HG03103 (cell line): ENCODE measurements around the gene TTBK1.

Source experiments
- ATAC-seq: cut with Tn5 transposase; IDR thresholded peaks from one replicate; pipeline ENCODE4 v1.9.1; 2021; ENCODE audit warnings: low read depth; ENCODE audit not compliant: unreplicated experiment

Gene TTBK1

DNA sequence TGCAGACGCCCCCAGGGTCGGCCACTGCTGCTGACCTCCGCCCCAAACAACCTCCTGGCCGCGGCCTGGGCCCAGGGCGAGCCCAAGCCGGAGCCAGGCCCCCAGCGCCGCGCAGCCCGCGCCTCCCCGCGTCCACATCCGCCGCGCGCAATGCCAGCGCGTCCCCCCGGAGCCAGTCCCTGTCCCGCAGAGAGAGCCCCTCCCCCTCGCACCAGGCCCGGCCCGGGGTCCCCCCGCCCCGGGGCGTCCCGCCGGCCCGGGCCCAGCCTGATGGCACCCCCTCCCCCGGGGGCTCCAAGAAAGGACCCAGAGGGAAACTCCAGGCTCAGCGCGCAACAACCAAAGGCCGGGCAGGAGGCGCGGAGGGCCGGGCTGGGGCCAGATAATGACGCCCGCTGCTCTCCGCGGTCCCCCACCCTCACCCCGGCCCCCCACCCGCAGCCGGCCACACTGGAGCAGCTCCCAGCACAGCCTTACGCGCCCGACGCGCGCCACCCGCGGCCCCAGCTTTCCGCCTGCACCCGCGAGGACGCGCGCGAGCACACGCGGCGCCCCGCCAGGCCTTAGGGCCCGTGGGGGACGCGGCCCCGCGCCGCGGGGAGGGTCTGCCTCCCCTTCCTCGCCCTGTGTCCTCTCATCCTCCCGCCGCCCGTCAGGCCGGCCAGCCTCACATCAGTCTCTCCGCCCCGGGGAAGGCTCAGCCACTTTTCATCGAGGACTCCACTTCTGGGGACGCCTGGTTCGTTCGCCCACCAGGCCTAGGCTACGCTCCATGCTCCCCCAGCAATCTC is 41.9 kb downstream of the TTBK1 start:
- no peak for ATAC-seq

- ATAC-seq = no peak
Observed at GRCh38 chr6:43285832-43286231, 42.6 kb downstream of the TTBK1 start.

- ATAC-seq = no peak
Observed at GRCh38 chr6:43286456-43286979, 43.2 kb downstream of the TTBK1 start.

GRCh38 chr6:43286980-43287716 is 43.9 kb downstream of the TTBK1 start:
- ATAC-seq = no peak

- no peak for ATAC-seq
Observed at GRCh38 chr6:43287717-43288679, 44.7 kb downstream of the TTBK1 start.

GRCh38 chr6:43290339-43290904 is 47.1 kb downstream of the TTBK1 start:
- no peak for ATAC-seq

DNA sequence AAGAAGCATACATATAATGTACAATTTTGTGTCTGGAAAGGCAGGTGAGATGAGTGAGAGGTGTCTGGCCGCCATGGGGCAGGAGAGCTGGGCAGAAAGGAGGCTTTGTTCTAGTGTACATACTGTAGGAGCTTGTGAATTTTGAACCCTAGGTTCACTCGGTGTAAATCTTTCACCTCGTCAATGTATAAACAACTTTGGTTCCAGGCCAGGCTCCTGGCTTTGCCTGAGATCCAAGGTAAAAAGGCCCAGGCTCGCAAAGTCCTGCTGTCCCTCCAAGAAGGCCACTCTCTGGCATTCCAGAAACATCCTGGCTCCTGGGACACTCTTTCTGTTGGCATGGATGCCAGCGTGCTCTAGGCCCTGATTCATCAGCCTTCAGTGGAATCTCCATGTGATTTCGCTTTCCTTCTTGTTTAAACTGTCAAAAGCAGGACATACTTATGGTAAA is 47.6 kb downstream of the TTBK1 start:
- ATAC-seq = no peak

DNA sequence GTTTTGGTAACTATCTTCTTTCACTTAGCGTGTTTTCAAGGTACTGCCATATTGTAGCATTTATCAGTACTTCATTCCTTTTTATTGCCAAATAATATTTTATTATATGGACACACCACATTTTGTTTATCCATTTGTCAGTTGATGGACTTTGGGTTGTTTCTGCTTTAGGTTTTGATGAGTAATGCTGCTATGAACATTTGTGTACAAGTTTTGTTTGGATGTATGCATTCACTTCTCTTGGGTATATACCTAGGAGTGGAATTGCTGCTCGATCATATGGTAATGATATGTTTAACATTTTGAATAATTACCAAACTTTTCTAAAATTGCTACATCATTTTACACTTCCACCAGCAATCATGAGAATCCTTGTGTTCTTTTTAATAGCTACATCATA is 48.4 kb downstream of the TTBK1 start:
- ATAC-seq = no peak

DNA sequence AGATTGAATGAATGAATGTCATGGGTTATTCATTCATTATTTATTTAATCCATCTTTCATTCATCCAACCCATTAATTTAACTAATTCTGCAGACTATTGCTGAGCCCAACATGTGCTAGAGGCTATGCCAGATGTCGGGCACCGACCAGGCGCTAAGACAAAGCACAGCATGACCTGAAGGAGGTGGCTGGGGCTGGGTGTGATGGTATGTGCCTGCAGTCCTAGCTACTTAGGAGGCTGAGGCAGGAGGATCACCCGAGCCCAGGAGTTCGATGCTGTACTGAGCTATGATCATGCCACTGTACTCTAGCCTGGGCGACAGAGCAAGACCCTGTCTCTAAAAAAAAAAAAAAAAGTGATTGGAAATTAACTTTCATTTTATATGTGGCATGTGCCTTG is 49.1 kb downstream of the TTBK1 start:
- no peak for ATAC-seq

DNA sequence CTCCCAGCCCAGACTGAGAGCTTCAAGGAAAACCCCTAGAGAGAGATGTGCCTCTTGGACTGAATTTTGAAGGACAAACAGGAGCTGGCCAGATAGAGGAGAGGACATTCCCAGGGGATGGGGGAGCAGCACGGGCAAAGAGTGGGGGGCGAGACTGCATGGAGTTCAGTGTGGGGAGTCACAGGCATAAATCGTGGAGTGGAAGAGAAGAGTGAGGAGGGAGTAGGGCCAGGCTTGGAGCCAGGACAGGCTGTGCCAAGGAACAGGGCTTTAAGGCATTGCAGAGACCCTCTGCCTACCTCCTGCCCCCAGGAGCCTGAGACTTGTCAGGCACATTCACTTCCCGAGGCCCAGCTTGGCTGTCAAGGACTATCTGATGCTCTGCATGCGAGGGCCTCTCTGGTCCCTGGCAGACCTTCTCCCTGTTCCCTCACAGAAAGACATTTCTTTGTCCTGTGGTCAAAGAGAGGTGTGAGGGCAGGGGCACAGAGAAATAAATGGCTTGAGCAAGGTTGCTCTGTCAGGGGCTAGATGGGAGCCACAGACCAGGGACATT is 49.6 kb downstream of the TTBK1 start:
- no peak for ATAC-seq

- ATAC-seq = no peak
Observed at GRCh38 chr6:43293698-43294097, 50.4 kb downstream of the TTBK1 start.

DNA sequence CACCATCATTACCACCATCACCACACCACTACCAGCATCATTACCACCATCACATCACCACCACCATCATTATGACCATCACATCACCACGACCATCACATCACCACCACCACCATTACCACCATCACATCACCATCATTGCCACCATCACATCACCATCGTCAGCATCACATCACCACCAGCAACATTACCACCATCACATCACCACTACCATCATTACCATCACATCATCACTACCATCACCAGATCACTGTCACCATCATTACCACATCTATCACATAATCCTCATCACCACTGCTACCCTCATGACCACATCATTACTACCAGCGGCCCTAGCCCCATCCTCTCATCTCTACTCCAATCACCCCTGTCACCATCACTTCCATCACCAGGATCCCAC is 51.3 kb downstream of the TTBK1 start:
- no peak for ATAC-seq

GRCh38 chr6:43295456-43295855 is 52.2 kb downstream of the TTBK1 start:
- no peak for ATAC-seq

- no peak for ATAC-seq
Observed at GRCh38 chr6:43296780-43297497, 53.7 kb downstream of the TTBK1 start.

GRCh38 chr6:43297644-43298564 is 54.6 kb downstream of the TTBK1 start, which contains the start of gene SLC22A7:
Gene SLC22A7 (plus strand): TSS chr6:43298260. CDS start chr6:43298359, 99 bp downstream.
- no peak for ATAC-seq

- no peak for ATAC-seq
Observed at GRCh38 chr6:43298565-43299337, 55.5 kb downstream of the TTBK1 start.
